G401.6 (cell line): Measurements from ENCODE around the gene SLC32A1.

Experiments
- FAIRE-seq: peaks from 2 replicates; lab custom pipeline; 2012; peaks lifted over from hg19 to GRCh38; lab: Jason Lieb, UNC

SLC32A1 gene

DNA sequence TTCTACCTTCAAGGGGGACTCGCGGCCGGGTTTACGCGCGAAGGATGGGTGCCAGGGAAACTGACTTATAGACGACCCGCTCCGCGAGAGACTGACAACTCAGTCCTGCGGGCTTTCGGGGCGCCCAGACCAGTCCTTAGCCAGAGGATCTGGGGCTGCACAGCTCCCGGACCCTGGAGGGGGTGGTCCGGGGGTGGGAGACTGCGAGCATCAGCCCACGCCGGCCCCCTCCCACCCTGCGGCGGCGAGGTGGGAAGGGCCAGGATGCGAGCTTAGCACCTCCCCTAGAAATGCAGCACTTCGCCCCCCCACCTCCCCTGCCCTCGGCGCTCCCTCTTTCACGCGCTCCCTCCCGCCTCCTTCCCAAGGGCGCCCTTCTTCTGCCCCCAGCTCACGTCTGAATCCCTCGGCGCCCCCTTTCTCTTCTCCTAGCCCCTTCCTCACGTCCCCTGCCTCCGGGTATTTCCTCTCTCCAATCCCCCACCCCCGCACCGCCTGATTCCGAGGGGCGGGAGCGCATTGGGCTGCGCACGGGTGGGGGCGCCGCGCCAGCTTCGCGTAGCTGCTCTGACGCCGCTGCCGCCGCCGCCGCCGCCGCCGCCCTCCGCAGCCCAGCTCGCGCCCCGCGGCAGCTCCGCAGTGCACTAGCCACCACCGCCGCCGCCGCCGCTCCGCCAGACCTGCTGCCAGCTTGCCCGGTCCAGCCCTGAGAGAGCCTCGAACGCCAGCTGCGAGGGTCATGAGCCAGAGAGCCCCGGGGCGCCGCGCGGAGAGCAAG is at the start of gene SLC32A1:
SLC32A1 (plus strand) TSS at position 639 of the 778 bp plus-strand sequence. CDS start 239 bp downstream, outside the sequence.
- no peak for FAIRE-seq

GRCh38 chr20:38674765-38675133 is 49.5 kb upstream of the SLC32A1 start:
- no peak for FAIRE-seq

- FAIRE-seq, result no peak
Observed at GRCh38 chr20:38676576-38676975, 47.7 kb upstream of the SLC32A1 start.

GRCh38 chr20:38680500-38681306 is 43.6 kb upstream of the SLC32A1 start:
- no peak for FAIRE-seq

DNA sequence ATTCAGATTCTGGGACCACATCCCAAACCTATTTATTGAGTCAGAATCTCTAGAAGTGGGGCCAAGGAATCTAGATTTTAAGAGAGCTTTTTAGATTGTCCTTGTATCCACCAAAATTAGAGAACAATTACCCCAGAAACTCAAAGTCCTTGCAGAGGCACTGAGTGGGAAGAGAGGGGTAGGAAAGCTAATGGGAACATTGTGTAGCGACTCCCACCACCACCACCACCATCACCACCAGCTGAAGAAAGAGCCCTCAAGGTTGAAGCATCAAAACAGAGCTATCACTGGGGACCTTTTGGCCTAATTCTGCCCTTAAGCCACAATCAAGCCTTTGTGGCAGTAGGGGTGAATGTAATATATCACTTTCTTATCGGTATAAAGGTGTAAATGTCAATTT is 39.0 kb upstream of the SLC32A1 start:
- FAIRE-seq, result no peak

DNA sequence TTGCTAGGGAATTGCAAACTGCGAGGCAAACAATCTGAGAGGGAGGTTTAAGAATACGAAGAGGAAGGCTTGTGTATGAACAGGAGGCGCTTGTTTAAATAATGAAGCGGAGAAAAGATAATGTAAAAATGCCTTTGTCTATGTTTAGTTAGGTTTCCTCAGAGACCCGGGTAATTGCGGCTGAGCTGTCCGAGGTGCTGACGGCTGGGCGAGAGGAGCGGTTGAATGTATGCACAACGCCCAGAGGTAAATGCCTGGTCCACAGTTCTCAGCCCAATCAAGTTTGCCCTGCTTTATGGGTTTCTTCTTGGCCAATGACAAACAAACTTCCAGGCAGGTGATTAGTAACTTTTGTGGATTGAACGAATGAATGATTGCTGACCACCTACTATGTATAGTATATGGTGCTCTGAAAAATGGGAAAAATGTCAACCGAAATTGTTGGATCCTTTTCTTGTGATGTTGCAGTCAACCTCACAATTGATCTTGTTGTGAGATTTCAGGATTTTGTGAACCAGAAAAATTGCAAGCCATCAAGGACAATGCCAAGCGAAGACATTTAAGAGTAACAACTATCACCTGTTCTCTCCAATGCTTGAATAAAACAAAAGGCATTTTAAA is 38.3 kb upstream of the SLC32A1 start:
- FAIRE-seq, result no peak

DNA sequence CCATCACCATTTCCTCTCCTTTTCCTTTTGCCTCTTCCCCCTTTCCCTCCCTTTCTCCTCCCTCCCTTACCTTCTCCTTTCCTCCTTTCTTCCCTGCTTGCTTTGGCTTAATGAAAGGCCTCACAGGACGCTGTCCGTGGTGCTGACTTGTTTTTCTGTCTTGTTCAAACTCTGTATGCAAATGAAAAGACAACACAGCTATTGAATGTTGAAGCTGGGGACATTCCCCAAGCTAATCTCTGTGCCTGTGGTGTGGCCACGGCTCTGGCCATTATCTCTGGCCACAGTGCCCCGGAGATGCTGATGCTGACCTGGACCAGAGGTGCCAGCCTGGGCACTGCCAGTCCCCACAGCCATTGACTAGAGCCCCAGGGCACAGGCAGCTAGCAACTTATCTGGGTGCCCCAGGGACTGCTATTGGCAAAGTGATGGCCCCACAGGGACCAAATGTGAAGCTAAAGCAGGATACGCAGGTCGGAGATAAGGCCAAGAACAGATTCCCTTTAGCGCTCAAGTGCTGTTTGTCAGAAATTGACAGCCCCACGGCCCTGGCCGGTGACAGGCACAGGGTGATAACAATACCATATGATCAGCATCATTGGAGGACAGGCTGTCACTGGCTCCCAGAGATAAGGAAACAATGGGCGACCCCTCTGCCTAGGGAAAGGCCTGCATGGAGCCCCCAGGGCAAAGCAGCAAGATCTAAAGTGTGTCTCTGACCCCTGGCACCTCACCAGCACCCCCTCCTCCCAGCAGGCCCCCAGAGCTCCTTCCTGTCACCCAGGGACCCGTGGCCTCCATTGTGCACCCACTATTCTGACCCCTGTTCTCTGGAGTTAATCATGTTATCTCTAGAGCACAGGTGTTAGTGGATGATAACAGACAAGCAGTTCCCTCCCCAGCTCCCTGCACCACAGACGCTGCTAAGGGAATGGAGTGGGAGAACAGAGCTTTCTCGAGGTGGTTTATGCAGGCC is 31.6 kb upstream of the SLC32A1 start:
- no peak for FAIRE-seq

DNA sequence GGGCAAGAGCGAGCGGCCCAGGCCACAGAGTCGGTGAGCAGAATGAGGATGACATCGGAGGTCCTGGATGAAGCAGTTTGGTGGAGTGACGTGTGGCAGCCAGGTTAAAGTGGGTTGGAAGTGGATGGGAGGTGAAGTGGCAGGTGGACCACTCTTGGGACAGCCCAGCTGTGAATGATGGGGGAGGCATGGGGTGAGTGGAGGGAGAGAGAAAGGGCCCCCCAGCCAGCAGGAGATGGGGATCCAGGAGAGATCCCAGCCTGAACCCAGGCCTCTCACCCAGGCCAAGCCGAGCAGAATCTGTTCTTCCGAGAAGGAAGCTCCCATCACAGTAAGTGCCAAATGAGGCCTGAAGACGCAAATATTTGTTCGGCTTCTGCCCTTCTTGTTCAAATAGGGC is 27.0 kb upstream of the SLC32A1 start:
- FAIRE-seq, result no peak

DNA sequence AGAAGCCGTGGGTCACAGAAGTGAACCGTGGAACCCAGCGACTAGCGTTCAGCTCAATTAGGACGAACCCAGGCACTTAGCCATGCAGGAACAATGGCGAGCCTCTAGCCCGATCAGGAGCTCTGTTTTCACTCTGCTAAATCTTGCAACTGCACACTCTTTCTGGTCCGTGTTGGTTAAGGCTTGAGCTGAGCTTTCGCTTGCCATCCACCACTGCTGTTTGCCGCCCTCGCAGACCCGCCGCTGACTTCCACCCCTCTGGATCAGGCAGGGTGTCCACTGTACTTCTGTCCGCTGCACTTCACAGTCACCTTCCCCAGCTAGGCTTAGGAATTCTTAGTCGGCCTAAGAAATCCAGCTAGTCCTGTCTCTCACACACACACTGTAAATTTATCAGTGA is 25.7 kb upstream of the SLC32A1 start:
- FAIRE-seq, result no peak

GRCh38 chr20:38700141-38700540 is 24.1 kb upstream of the SLC32A1 start:
- FAIRE-seq, result no peak

GRCh38 chr20:38700926-38701325 is 23.4 kb upstream of the SLC32A1 start:
- no peak for FAIRE-seq

- FAIRE-seq, result no peak
Observed at GRCh38 chr20:38703526-38703925, 20.8 kb upstream of the SLC32A1 start.

DNA sequence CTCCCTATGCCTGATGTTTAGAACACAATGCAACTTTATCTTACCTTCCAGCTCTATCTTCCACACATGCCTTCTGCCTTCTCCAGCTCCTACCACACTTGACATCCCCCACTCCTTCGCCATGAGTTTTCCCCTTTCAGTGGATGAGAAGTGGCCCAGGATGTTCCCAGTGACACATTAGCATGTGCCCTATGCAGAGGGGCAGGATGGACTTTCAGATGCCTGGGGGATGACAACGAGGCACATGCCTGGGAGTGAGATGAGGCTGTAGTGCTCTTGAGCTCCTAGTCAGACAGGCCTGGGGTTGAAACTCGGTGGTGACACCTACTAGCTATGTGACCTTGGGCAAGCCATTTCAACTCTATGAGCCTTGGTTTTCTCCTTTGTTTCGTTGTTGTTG is 20.1 kb upstream of the SLC32A1 start:
- FAIRE-seq, result no peak

- no peak for FAIRE-seq
Observed at GRCh38 chr20:38706509-38706908, 17.8 kb upstream of the SLC32A1 start.

- no peak for FAIRE-seq
Observed at GRCh38 chr20:38714308-38714707, 10.0 kb upstream of the SLC32A1 start.

- FAIRE-seq, result no peak
Observed at GRCh38 chr20:38715646-38716045, 8.6 kb upstream of the SLC32A1 start.

DNA sequence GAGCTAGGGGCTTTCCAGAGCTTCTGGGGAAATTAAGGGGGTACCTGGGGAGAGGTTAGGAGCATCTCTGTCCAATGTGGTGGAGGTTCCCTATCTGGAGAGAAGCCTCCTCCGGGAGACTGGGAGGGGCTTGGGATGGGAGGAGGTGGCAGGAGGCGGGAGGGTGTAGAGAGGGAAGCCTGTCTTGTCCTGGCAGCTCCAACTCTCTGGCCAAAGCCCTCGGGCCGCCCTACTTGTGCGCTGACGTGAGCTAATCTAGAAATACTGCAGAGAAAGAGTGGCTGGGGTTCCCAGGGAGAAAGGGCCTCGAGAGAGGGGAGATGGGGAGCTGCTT is 1.6 kb upstream of the SLC32A1 start:
- FAIRE-seq, result no peak

GRCh38 chr20:38723017-38723847 is 1.1 kb upstream of the SLC32A1 start:
- no peak for FAIRE-seq

GRCh38 chr20:38724626-38725147 is 401 bp downstream of the SLC32A1 start:
- FAIRE-seq, result no peak

DNA sequence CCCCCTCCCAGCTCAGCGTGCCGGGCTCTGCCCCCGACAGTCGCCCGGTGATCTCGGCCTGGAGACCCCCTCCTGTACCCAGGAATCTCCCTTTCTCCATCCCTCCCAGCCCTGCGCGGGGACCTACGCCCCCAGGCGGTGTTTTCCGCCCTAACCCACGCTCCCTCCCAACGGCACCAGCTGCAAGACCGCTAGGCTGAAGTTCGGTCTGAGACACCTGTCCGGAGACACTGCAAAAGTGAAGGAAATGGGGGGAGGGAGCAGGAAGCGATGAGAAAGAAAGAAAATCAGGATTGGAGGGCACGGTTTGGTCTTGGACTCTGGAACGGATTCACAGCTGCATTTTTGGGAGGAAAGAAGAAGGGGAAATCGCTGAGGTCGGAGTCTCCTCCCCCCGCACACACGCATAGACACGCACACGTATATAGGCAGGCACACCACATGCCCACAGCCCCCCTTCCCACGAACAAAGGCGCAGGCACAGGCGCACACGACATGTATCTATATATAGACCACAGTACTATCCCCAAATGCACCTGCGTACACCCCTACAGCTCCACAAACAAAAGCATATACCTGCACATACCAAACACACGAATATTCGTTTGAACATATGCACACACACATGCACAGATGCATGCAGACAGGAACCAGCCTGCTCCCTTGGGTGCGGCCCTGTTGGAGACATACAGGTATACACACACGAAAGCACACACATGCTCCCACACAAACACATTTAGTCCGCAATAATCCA is 1.0 kb downstream of the SLC32A1 start:
- FAIRE-seq, result no peak
